HepG2 (cell line): ENCODE data around the gene HPS1. TPM values are rescaled to one million over a fixed set of nuclear protein-coding genes. Genes with fewer than 3 reads are reported as not detected.
A peak's percentile ranks its signal among the peaks of the same experiment; 100 is the strongest.

Experiments used
- ARNTL ChIP-seq: sonication (generic); formaldehyde crosslinking; IDR thresholded peaks from 2 replicates; pipeline ENCODE4 v1.4.0; 2020; ENCODE audit warnings: mild to moderate bottlenecking, missing genetic modification reagents
- ATF7 ChIP-seq, 2 experiments: fragments of 450-650 bp in 1 of 2; sonication (generic) in 1 of 2; formaldehyde crosslinking in 1 of 2; IDR thresholded peaks; 2 replicates each; pipeline versions ENCODE4 v1.4.0 to v1.6.1; 2016 to 2020; ENCODE audit warnings: antibody characterized with exemption in 1 of 2, mild to moderate bottlenecking in 1 of 2, missing genetic modification reagents in 1 of 2
- GATA4 ChIP-seq: sonication (generic); IDR thresholded peaks from 2 replicates; pipeline ENCODE4 v1.6.1; 2016; ENCODE audit warnings: antibody characterized with exemption, low read depth, borderline replicate concordance
- MAF1 ChIP-seq: sonication (generic); formaldehyde crosslinking; IDR thresholded peaks from 2 replicates; pipeline ENCODE4 v1.5.0; 2020; ENCODE audit warnings: missing genetic modification reagents, borderline replicate concordance
- PHF21A ChIP-seq: sonication (generic); formaldehyde crosslinking; IDR thresholded peaks from 2 replicates; pipeline ENCODE4 v1.5.0; 2020; ENCODE audit warnings: mild to moderate bottlenecking, missing genetic modification reagents
- POLR2A ChIP-seq, 2 experiments: IDR thresholded peaks; 2 replicates each; pipeline ENCODE4 v1.6.1; 2011; ENCODE audit warnings: low read depth in 2 of 2, low read length in 2 of 2, mild to moderate bottlenecking in 1 of 2, moderate library complexity in 1 of 2; ENCODE audit not compliant: insufficient read depth in 1 of 2
- RBM22 ChIP-seq: fragments of 200-400 bp; formaldehyde crosslinking; optimal IDR thresholded peaks from 2 replicates; pipeline ENCODE3; 2017; ENCODE audit warnings: mild to moderate bottlenecking, low read length, moderate library complexity
- SAP130 ChIP-seq: IDR thresholded peaks from 2 replicates; pipeline ENCODE4 v1.6.1; 2016; ENCODE audit warnings: low read depth
- THAP11 ChIP-seq: IDR thresholded peaks from 2 replicates; pipeline ENCODE4 v1.6.1; 2016; ENCODE audit warnings: missing biosample characterization, missing genetic modification reagents
- YEATS2 ChIP-seq: sonication (generic); formaldehyde crosslinking; IDR thresholded peaks from 2 replicates; pipeline ENCODE4 v1.4.0; 2020; ENCODE audit warnings: missing genetic modification reagents, borderline replicate concordance
- YEATS4 ChIP-seq: sonication (generic); formaldehyde crosslinking; IDR thresholded peaks from 2 replicates; pipeline ENCODE4 v1.4.0; 2020; ENCODE audit warnings: missing genetic modification reagents, borderline replicate concordance
- ZNF260 ChIP-seq: sonication (generic); formaldehyde crosslinking; IDR thresholded peaks from 2 replicates; pipeline ENCODE4 v1.4.0; 2020; ENCODE audit warnings: missing genetic modification reagents, low read depth, mild to moderate bottlenecking, borderline replicate concordance
- ZNF430 ChIP-seq: sonication (generic); formaldehyde crosslinking; IDR thresholded peaks from 2 replicates; pipeline ENCODE4 v1.9.0; 2021; ENCODE audit warnings: mild to moderate bottlenecking, missing genetic modification reagents
- ZNF501 ChIP-seq: sonication (generic); formaldehyde crosslinking; IDR thresholded peaks from 2 replicates; pipeline ENCODE4 v1.5.1; 2020; ENCODE audit warnings: mild to moderate bottlenecking, moderate library complexity, missing genetic modification reagents
- ZNF614 ChIP-seq: IDR thresholded peaks from 2 replicates; pipeline ENCODE4 v1.6.1; 2018; ENCODE audit warnings: missing biosample characterization, missing genetic modification reagents, inconsistent platforms, borderline replicate concordance
- ZNF672 ChIP-seq: sonication (generic); formaldehyde crosslinking; IDR thresholded peaks from 2 replicates; pipeline ENCODE4 v1.8.1; 2022; ENCODE audit warnings: missing genetic modification reagents
- ZNF777 ChIP-seq: sonication (generic); formaldehyde crosslinking; IDR thresholded peaks from 2 replicates; pipeline ENCODE4 v1.4.0; 2020; ENCODE audit warnings: missing genetic modification reagents
- polyA plus RNA-seq, 8 experiments: library from polyadenylated mRNA; depleted of rRNA in 3 of 8; stranded (reverse) in 7 of 8; unstranded in 1 of 8; fragments of >200 nt; fragmentation: Illumina TruSeq in 4 of 8; extraction: Trizol in 4 of 8; gene quantifications; 2 replicates each; pipeline versions ENCODE4 v1.2.1 to v1.2.3, GENCODE V29; 2011 to 2016; ENCODE audit warnings: low read depth in 4 of 8, missing spikeins in 1 of 8, mixed read lengths in 1 of 8; ENCODE audit not compliant: insufficient read depth in 1 of 8
- total RNA-seq, 5 experiments: library from RNA; depleted of rRNA; stranded (reverse); fragments of >200 nt; fragmentation: Illumina TruSeq; extraction: Trizol; gene quantifications; 2 replicates each; pipeline ENCODE4 v1.2.3, GENCODE V29; 2016; ENCODE audit warnings: low read depth in 1 of 5
- TF ChIP-seq, protein P1 (sequence below): sonication (generic); formaldehyde crosslinking; IDR thresholded peaks from 2 replicates; pipeline ENCODE4 v1.8.1; 2022; ENCODE audit warnings: low read depth, mild to moderate bottlenecking, missing genetic modification reagents
- TF ChIP-seq, protein P2 (sequence below): sonication (generic); formaldehyde crosslinking; IDR thresholded peaks from 2 replicates; pipeline ENCODE4 v1.4.0; 2020; ENCODE audit warnings: missing genetic modification reagents, mild to moderate bottlenecking, borderline replicate concordance
- TF ChIP-seq, protein P3 (sequence below): sonication (generic); formaldehyde crosslinking; IDR thresholded peaks from 2 replicates; pipeline ENCODE4 v1.5.0; 2020; ENCODE audit warnings: missing genetic modification reagents
- TF ChIP-seq, protein P4 (sequence below): sonication (generic); formaldehyde crosslinking; conservative IDR thresholded peaks from 2 replicates; pipeline ENCODE4 v1.8.0; 2022; ENCODE audit warnings: low read depth, missing genetic modification reagents

The HPS1 gene
- total and polyA plus RNA-seq, 2 of the 13 experiments (the other 11 are each of a cell fraction or from before 2014, with no cell fraction given): 24.6 to 25.8 TPM

DNA sequence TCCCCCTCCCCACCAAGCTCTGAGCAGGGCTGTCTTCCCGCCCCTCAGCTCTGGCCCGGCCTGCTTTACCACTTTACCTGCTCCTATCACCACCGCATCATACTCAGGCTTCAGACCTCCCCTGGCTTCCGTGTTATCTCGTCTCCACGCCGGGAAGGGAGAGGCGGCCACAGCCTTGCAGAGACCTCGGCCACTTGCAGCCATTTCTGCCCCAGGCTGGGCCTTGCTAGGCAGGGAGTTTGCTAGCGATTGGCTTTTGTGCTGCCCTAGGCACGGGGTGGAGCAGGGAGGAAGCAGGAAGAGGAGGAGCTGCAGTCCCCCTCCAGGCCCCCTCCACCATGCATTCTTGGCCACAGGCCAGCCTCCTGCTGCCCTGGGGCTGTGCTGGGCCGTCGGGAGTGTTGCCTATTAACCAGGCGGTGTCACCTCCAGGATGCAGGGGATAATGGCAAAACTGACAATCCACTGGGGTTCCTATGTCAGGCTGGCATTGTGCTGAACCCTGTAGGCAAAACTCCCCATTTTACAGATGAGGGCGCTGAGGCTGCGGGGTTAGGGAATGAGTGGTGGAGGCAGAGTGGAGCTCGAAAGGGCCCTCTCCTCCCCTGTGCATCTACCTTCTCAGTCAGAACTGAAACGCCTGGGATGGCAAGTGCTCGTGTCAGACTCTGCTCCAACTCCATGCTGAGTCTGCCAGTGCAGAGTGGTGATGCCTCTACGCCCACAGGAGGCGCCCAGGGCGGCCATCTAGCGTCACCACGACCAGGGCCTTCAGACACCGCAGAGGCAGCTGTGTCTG, 31.6 kb downstream of the HPS1 start, which contains the start of gene PYROXD2 (continued):
- TF ChIP-seq ARNTL (CRISPR knock-in tag): no peak; the same call in 1 of the 2 replicates
- TF ChIP-seq YEATS4: peak; percentile 61; the same call in 1 of the 2 replicates
- TF ChIP-seq ZNF672 (CRISPR knock-in tag): no peak
- TF ChIP-seq GATA4: peak; percentile 67; the same call in 1 of the 2 replicates
- peak; percentile 93 to 97 for TF ChIP-seq POLR2A (IDR thresholded peaks at IDR 0.05; ENCODE audit: insufficient read depth in 1 of 2, low read depth in 2 of 2, low read length in 2 of 2)
- peak; percentile 64 for TF ChIP-seq THAP11 (CRISPR knock-in tag)
- TF ChIP-seq, protein P1, sequence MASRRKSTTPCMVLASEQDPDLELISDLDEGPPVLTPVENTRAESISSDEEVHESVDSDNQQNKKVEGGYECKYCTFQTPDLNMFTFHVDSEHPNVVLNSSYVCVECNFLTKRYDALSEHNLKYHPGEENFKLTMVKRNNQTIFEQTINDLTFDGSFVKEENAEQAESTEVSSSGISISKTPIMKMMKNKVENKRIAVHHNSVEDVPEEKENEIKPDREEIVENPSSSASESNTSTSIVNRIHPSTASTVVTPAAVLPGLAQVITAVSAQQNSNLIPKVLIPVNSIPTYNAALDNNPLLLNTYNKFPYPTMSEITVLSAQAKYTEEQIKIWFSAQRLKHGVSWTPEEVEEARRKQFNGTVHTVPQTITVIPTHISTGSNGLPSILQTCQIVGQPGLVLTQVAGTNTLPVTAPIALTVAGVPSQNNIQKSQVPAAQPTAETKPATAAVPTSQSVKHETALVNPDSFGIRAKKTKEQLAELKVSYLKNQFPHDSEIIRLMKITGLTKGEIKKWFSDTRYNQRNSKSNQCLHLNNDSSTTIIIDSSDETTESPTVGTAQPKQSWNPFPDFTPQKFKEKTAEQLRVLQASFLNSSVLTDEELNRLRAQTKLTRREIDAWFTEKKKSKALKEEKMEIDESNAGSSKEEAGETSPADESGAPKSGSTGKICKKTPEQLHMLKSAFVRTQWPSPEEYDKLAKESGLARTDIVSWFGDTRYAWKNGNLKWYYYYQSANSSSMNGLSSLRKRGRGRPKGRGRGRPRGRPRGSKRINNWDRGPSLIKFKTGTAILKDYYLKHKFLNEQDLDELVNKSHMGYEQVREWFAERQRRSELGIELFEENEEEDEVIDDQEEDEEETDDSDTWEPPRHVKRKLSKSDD (CRISPR knock-in tag): peak; percentile 42; the same call in 1 of the 2 replicates
- no peak for TF ChIP-seq ATF7 (IDR thresholded peaks at IDR 0.05)
- TF ChIP-seq ATF7 (CRISPR knock-in tag; IDR thresholded peaks at IDR 0.05): no peak
- peak; percentile 87 for TF ChIP-seq SAP130 (CRISPR knock-in tag)
- TF ChIP-seq MAF1: 0 out of 2 replicates have a peak, but pooled peaks have one; percentile 53
- TF ChIP-seq ZNF501: peak; percentile 90
- TF ChIP-seq, protein P2, sequence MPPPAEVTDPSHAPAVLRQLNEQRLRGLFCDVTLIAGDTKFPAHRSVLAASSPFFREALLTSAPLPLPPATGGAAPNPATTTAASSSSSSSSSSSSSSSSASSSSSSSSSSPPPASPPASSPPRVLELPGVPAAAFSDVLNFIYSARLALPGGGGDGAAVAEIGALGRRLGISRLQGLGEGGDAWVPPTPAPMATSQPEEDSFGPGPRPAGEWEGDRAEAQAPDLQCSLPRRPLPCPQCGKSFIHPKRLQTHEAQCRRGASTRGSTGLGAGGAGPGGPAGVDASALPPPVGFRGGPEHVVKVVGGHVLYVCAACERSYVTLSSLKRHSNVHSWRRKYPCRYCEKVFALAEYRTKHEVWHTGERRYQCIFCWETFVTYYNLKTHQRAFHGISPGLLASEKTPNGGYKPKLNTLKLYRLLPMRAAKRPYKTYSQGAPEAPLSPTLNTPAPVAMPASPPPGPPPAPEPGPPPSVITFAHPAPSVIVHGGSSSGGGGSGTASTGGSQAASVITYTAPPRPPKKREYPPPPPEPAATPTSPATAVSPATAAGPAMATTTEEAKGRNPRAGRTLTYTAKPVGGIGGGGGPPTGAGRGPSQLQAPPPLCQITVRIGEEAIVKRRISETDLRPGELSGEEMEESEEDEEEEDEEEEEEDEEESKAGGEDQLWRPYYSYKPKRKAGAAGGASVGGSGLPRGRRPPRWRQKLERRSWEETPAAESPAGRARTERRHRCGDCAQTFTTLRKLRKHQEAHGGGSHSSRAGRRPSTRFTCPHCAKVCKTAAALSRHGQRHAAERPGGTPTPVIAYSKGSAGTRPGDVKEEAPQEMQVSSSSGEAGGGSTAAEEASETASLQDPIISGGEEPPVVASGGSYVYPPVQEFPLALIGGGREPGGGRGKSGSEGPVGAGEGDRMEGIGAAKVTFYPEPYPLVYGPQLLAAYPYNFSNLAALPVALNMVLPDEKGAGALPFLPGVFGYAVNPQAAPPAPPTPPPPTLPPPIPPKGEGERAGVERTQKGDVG (CRISPR knock-in tag): 0 out of 2 replicates have a peak, but pooled peaks have one; percentile 19
- TF ChIP-seq RBM22: peak; percentile 74
- no peak for TF ChIP-seq ZNF260 (CRISPR knock-in tag)
- TF ChIP-seq ZNF777 (CRISPR knock-in tag): peak; percentile 54
- TF ChIP-seq ZNF614 (CRISPR knock-in tag): peak; percentile 70; the same call in 1 of the 2 replicates
- TF ChIP-seq YEATS2 (CRISPR knock-in tag): peak; percentile 70
- TF ChIP-seq ZNF430: peak; percentile 70; the same call in 1 of the 2 replicates
- TF ChIP-seq, protein P3, sequence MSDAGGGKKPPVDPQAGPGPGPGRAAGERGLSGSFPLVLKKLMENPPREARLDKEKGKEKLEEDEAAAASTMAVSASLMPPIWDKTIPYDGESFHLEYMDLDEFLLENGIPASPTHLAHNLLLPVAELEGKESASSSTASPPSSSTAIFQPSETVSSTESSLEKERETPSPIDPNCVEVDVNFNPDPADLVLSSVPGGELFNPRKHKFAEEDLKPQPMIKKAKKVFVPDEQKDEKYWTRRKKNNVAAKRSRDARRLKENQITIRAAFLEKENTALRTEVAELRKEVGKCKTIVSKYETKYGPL (CRISPR knock-in tag): no peak
- TF ChIP-seq PHF21A (CRISPR knock-in tag): peak; percentile 54; the same call in 1 of the 2 replicates
- TF ChIP-seq, protein P4, sequence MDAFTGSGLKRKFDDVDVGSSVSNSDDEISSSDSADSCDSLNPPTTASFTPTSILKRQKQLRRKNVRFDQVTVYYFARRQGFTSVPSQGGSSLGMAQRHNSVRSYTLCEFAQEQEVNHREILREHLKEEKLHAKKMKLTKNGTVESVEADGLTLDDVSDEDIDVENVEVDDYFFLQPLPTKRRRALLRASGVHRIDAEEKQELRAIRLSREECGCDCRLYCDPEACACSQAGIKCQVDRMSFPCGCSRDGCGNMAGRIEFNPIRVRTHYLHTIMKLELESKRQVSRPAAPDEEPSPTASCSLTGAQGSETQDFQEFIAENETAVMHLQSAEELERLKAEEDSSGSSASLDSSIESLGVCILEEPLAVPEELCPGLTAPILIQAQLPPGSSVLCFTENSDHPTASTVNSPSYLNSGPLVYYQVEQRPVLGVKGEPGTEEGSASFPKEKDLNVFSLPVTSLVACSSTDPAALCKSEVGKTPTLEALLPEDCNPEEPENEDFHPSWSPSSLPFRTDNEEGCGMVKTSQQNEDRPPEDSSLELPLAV (CRISPR knock-in tag): no peak
